COLO668 (cell line): ENCODE results near the gene RAB40C.

ENCODE experiments used
- DNase-seq: peaks from one replicate; lab custom pipeline; 2025; ENCODE audit not compliant: unreplicated experiment; lab: John Stamatoyannopoulos, UW

The RAB40C gene

DNA sequence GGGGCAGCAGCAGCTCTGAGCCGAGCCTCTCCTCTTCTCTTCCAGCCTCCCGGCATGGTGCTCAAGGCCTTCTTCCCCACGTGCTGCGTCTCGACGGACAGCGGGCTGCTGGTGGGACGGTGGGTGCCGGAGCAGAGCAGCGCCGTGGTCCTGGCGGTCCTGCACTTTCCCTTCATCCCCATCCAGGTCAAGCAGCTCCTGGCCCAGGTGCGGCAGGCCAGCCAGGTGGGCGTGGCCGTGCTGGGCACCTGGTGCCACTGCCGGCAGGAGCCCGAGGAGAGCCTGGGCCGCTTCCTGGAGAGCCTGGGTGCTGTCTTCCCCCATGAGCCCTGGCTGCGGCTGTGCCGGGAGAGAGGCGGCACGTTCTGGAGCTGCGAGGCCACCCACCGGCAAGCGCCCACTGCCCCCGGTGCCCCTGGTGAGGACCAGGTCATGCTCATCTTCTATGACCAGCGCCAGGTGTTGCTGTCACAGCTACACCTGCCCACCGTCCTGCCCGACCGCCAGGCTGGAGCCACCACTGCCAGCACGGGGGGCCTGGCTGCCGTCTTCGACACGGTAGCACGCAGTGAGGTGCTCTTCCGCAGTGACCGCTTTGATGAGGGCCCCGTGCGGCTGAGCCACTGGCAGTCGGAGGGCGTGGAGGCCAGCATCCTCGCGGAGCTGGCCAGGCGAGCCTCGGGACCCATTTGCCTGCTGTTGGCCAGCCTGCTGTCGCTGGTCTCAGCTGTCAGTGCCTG lies 15.7 kb upstream of the RAB40C start:
- peak; percentile 24 for DNase-seq

DNA sequence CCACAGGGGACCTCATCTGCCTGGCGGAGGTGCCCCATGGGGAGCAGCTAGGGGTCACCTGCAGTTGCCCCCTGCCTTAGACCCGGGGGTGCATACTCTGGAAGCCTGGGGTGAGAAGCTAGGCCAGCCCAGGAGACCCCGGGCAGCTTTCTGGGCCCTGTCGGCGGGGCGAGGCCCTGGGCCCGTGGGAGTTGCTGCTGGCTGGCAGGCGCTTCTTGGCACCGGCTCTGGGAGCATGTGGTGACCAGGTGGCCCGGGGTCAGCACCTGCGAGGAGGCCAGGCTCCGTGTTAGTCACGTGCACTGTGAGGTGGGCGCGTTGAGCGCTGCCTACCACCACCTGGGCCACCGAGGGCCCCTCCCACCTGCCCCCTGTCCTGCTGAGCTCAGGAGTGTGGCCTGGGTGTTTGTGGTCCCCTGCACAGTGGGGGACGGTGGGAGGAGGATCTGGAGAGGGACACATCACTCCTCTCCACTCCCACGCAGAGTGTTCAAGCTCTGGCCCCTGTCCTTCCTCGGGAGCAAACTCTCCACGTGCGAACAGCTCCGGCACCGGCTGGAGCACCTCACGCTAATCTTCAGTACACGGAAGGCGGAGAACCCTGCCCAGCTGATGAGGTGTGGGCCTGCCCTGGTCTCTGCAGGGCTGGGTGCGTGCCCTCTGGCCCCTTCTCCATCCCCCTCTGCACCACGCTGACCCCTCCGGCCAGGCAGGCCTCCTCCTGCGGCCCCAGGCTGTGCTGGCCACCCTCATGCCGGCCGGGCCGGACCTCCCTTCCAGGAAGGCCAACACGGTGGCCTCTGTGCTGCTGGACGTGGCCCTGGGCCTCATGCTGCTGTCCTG lies 14.3 kb upstream of the RAB40C start:
- no peak for DNase-seq

DNA sequence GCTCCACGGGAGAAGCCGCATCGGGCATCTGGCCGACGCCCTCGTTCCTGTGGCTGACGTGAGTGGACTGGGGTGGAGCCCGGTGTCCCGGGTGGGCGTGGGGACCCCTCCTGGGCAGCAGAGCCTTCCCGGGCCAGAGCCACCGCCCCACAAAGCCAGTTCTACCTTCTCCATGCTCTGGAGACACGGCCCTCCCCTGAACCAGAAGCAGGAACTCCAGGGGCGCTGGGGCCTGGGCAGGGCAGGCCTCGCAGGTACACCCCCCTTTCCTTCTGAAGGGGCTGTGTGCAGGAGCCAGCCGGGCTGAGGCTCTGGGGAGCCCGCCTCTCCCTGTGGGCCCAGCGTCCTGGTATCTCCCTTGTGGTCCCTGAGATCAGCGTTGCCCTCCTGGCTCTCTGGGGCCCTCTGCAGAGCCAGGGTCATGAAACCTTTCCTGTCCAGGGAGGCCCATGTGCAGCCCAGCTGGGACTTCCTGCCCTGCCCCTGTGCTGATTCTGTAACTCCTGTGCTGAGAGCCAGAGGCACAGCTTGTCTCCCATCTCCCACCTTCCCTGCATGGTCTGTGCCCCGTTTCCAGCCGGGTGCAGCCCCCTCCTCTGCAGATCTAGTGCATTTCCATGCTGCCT lies 13.6 kb upstream of the RAB40C start:
- no peak for DNase-seq

DNA sequence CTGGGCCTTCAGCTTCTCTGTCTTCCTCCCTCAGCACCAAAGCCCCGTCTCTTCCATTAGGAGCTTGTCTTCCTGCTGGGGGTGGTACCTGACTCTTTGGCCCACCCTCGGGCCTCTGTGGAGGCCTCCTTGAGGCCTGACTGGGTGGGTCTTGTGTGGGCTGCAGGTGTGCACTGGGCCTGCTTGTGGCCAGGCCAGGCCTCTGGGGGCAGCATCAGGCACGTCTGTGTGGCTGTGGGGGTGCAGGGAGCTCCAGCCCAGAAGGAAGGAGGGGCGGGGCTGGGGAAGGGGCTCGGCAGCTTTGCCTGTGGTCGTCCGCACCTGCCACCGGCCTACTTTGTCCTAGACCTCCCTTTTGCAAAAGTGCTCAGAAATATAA lies 13.1 kb upstream of the RAB40C start:
- DNase-seq: no peak

DNA sequence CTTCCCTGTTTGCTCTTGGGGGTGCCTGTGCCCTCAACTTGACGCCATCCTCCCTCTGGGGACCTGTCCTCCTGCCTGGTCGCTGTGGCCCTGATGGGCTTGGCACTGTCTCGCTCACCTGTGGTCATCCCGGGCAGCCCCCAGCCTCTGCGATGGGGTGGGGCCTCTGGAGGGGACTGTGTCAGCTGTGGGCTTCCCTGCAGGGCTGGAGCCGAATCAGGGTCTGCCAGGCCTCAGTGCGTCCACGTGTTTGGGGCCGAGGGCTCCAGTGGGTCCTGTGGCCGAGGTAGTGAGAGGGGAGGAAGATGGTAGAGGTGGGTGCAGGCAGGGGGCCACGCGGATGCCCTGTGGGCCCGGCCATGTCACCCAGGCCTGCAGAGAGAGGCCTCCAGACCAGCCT lies 12.1 kb upstream of the RAB40C start:
- DNase-seq: no peak

DNA sequence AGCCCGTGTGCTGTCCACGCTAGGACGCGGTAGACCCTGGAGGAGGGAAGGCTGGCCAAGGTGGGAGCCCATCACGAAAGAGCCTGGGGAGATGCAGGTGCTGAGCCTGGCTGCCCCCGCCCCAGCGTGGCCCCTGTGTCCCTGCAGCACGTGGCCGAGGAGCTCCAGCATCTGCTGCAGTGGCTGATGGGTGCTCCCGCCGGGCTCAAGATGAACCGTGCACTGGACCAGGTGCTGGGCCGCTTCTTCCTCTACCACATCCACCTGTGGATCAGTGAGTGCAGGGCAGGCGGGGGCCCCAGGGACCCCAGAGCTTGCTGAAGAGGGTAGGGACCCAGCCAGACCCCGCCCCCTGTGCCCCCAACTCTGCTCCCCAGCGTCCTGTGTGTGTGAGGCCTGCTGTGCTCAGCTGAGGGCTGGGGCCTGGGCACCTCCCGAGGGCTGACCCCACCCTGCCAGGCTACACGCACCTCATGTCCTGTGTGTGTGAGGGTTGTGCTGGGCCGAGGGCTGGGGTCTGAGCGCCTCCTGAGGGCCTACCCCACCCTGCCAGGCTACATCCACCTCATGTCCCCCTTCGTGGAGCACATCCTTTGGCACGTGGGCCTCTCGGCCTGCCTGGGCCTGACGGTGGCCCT lies 11.5 kb upstream of the RAB40C start:
- no peak for DNase-seq

DNA sequence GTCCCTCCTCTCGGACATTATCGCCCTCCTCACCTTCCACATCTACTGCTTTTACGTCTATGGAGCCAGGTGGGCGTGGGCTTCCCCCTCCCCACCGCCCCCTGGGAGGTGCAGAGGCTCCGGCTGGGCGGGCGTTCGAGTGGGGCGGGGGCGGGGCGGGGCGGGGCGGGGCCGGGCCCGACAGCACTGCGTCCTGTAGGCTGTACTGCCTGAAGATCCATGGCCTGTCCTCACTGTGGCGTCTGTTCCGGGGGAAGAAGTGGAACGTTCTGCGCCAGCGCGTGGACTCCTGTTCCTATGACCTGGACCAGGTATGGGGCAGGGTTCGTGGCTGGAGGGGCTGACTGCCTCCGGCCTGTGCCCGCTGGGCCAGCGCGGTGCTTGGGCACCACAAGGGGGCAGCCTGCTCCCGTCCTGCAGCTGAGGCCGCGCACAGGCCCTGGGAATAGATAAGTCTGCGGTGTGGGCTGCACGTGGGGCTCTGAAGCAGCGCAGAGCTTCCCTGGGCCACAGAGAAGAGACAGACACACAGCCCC lies 10.9 kb upstream of the RAB40C start:
- DNase-seq: peak; percentile 84

DNA sequence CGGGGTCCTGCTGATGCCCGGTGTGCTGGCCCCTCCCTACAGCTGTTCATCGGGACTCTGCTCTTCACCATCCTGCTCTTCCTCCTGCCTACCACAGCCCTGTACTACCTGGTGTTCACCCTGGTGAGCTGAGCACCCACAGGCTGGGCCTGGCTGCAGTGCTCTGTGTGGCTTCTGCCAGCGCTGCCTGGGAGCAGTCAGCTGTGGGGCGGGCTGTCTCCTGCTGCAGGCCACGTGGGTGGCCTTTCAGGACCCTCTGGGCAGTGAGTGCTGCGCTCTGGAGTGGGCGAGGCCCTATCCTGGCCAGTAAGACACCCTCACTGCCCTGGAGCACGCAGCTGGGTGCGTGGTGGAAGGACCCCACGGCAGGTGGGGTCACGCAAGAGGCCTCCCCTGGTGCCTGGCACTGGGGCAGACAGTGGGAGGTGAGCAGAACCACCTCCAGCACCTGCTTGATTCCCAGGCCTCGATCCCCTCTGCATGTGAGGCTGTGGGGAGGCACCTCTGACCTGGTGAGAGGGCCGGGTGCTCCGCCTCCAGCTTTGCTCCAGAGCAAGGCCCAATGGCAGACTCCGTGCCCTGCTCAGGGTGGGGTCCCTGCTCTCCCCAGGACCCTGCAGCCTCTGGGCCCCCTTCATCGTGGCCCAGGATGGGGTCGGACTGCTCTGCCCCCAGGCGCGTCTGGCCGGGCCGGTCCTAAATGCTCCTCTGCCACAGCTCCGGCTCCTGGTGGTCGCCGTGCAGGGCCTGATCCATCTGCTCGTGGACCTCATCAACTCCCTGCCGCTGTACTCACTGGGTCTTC lies 9.5 kb upstream of the RAB40C start:
- DNase-seq: no peak

DNA sequence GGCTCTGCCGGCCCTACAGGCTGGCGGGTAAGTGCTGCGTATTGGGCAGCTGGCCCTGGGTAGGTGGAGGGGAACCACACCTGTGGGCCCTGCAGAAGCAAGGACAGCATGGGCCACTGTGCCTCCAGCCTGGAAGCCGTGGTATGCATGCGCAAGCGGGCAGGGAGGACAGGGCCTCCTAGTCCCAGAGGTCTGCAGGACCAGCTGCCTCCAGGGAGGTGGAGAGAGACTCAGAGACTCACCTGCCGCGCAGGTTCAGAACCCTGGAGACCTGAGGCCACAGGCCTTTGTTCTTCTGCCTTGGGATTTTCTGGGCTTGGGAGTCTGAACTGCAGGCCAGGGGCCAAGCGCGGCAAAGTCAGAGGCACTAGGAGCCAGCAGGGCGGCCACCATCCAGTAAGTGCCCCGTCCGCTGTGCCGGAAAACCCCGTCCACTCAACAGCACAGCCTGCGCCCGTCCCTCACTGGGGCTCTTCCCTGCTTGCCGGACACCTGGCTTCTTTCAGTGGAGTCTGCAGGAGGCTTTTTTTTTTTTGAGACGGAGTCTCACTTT lies 8.8 kb upstream of the RAB40C start:
- DNase-seq: no peak

DNA sequence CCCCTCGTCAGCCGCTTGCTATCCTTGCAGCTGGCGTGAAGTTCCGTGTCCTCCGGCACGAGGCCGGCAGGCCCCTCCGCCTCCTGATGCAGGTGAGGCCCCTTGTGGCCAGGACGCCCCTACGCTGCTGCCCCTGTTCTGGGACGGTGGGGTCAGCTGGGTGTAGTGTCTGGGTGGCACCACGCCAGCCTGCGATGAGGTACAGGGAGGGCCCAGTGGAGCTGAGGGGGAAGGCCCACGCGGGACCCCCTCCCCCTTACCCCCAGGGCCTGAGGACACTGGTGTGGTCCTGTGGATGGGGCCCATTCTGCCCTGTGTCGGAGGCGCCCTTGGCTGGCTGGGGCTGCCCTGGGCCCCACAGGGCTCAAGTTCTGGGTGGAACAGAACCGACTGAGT lies 7.7 kb upstream of the RAB40C start:
- DNase-seq: no peak

DNA sequence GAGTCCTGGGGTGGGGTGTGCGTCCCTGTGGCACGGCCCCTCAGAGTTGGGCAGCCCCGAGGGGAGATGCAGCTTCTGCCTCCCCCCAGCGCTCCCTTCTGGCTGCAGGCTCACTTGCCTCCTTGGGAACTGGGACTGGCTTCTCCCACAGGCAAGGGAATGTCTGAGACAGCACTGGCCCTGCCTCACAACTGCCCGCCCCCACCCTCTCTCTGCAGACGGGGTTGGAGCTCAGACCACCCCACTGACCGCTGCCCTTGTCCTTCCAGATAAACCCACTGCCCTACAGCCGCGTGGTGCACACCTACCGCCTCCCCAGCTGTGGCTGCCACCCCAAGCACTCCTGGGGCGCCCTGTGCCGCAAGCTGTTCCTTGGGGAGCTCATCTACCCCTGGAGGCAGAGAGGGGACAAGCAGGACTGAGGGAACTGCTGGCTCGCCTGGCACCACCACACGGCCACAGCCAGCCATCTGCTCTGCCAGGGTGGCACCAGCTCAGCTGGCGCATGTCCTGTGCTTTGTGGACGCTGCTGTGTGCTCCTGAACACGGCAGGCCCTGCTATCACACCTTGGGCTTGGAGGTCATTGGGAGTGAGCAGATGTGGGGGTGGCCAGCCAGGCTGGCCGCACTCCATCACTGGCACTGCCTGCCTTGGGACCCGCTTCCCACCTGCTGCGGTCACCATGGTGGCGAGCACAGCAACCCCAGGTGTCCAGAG lies 7.1 kb upstream of the RAB40C start:
- no peak for DNase-seq

DNA sequence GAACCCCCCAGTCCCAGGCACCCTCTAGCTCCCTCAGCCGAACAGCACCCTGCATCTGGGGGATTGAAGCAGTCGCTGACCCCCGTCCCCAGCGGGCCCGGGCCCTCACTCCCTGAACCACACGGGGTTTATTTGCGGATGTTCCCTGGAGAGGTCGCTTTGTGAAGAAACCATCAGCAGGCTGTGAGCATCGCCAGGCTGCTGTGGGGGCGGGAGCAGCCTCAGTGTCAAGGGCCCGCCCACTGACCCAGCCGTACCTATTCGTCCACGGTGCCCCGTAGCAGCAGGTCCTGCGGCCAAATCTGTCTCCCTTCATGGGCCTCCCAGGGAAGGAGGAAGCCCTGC lies 6.4 kb upstream of the RAB40C start:
- peak; percentile 58 for DNase-seq

DNA sequence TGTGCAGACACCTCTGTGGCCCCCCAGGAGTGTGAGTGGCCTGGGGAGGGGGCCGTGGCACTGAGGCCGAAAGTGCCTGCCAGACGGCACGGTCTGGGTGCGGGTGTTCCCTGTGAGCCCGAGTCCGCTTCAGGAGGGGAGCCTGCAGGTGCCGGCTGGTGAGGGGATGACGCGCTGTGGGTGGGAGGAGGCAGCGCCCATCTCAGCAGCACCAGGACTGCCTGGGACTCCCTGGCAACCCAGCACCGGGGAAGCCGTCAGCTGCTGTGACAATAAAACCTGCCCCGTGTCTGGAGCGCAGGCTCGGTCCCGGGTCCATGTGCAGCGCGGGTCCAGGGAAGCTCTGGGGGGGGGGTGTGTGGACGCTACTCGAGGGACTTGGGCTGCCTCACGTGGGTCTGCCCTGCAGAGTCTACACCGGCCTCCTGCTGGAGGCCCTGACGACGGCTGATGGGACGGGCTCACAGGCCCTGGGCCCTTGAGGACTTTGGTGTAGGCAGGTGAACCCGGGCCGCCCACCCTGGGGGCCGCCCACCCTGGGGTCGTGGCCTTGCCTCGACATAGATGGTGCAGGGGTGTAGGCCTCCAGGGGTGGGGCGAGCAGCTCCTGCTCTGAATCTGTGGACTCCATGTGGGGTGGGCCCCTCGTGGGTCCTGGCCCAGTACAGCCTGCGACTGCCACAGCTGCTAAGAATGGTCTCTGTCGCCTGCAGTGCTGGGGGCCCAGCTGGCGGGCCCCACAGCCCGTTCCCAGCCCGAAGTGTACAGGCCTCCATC lies 5.9 kb upstream of the RAB40C start:
- peak; percentile 82 for DNase-seq

DNA sequence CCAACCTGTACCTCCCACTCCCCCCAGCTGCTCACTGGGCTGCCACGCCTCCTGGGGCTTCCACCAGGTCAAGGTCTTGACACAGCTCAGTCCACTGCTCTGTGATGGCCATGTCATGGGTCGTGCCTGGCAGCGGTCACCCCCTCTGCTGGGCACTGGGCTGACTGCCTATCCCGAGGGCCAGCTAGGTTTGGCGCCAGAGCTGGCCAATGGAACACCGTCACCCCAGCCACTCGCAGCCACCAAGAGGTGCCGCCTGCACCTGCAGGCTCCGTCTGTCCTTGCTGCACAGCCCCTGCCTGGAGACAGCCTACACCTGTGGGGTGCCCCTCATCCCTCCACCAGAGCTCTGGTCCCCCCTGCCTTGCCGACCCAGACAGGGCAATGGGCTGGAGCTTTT lies 4.5 kb upstream of the RAB40C start:
- peak; percentile 66 for DNase-seq

DNA sequence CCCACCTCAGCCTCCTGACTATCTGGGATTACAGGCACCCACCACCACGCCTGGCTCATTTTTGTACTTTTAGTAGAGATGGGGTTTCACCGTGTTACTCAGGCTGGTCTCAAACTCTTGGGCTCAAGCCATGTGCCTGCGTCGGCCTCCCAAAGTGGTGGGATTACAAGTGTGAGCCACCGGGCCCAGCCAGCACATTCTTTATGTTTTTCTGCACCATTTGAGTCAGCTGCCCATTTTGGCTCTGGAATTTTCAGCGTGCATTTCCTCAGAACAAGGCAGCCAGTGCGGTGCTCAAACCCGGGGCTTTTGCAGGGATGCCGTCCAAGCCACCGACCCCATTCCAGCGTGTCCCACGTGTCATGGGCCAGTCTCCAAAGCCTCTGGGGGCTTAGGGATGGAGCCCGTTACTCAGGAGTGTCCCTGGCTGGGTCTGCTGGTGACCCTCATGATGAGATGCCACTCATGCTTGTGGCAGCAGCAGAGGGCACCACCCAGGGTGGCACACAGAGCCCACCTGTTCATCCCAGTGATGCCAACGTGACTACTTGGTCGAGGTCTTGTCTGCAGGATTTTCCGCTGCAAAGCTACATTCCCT lies 3.7 kb upstream of the RAB40C start:
- no peak for DNase-seq

DNA sequence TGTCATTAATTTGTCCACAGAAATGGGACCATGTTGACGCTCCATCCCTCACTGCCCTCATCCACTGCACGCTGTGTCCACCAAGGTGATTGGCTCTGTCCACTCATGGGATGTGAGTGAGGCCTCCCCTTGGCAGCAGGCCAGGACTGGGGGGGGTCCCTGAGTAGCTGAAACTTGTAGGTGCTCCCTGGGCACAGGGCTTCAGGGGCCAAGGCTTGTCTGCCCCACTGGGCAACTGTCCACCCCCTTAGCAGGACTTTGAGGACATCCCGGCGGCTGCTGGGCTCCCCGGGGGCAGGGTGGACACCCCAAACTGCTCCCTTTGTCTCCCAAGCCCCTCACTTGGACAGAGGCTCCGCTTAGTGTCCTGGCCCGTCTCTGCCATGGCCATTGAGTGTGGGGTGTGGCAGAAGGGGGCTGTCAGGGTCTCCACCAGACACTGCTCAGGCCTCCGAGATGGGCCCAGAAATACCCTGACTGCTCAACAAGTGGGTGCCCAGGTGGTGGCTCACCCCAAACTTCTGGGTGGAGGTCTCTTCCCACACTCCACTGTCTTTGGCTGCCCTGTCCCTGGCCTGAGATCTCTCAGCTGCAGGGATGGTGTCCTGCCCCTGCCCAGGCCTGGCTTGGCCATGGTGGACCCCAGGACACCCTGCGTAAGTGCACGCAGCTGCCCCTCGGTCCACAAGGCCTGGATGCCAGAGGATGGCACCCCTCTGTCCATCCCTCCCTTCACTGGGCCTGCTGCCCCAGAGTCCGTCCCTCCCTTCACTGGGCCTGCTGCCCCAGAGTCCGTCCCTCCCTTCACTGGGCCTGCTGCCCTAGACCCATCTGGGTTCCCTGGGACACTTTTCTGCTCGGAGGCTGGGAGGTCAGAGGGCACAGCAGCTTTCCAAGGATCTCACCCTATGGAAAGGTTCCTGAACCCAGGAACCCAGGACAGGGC lies 2.9 kb upstream of the RAB40C start:
- no peak for DNase-seq

DNA sequence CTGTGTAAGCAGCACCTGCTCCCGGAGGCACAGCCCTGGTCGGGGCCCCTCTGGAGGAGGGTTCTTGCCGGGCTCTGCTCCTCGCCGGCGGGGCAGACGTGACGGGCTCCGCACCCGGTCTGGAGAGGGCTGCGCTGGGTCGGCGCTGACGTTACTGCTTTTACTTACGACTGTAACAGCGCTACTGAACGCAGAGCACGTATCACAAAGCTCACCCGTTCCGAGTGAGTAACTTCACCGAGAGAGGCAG lies 1.3 kb upstream of the RAB40C start:
- DNase-seq: peak; percentile 64
